Fibroblast of skin of scalp (primary cell): ENCODE data around the gene DNMT3A.
"Not testable (repeated sequence)": the region's sequence is repeated elsewhere in the genome, so short reads cannot be mapped to it uniquely, and the experiment has no call there.

Source experiments
- DNase-seq: peaks from one replicate; pipeline ENCODE4 v3.0.0-alpha.2; 2013

DNMT3A gene

GRCh38 chr2:25230198-25230947 lies 111.4 kb downstream of the DNMT3A start:
- no peak for DNase-seq

GRCh38 chr2:25229279-25230197 lies 112.2 kb downstream of the DNMT3A start:
- peak; percentile 48 for DNase-seq

GRCh38 chr2:25228848-25229278 lies 112.9 kb downstream of the DNMT3A start:
- peak; percentile 85 for DNase-seq

GRCh38 chr2:25227576-25227975 lies 114.1 kb downstream of the DNMT3A start:
- no peak for DNase-seq

GRCh38 chr2:25226827-25227226 lies 114.9 kb downstream of the DNMT3A start:
- DNase-seq, result no peak

- DNase-seq, result no peak
Measured at GRCh38 chr2:25222477-25223121, 119.1 kb downstream of the DNMT3A start.

GRCh38 chr2:25221579-25221978 lies 120.1 kb downstream of the DNMT3A start:
- no peak for DNase-seq

GRCh38 chr2:25220313-25220712 lies 121.4 kb downstream of the DNMT3A start:
- no peak for DNase-seq

GRCh38 chr2:25219621-25220020 lies 122.1 kb downstream of the DNMT3A start:
- no peak for DNase-seq

GRCh38 chr2:25218100-25218499 lies 123.6 kb downstream of the DNMT3A start:
- DNase-seq, result no peak

GRCh38 chr2:25215948-25216679 lies 125.6 kb downstream of the DNMT3A start:
- DNase-seq, result peak; percentile 85

- DNase-seq, result no peak
Measured at GRCh38 chr2:25215232-25215631, 126.5 kb downstream of the DNMT3A start.

- DNase-seq, result no peak
Measured at GRCh38 chr2:25213229-25213628, 128.5 kb downstream of the DNMT3A start.

GRCh38 chr2:25210923-25211322 lies 130.8 kb downstream of the DNMT3A start:
- not testable (repeated sequence) for DNase-seq

GRCh38 chr2:25207078-25207545 lies 134.6 kb downstream of the DNMT3A start:
- DNase-seq, result no peak

GRCh38 chr2:25204190-25204838 lies 137.4 kb downstream of the DNMT3A start:
- peak; percentile 22 for DNase-seq

GRCh38 chr2:25202275-25202674 lies 139.4 kb downstream of the DNMT3A start:
- DNase-seq, result no peak

- no peak for DNase-seq
Measured at GRCh38 chr2:25201794-25202193, 139.9 kb downstream of the DNMT3A start.

GRCh38 chr2:25201265-25201664 lies 140.5 kb downstream of the DNMT3A start:
- DNase-seq, result no peak

GRCh38 chr2:25198576-25198975 lies 143.1 kb downstream of the DNMT3A start:
- DNase-seq, result no peak

GRCh38 chr2:25198209-25198525 lies 143.6 kb downstream of the DNMT3A start:
- DNase-seq, result no peak
